Activated T-helper 2 cell treated with anti-CD3 and anti-CD28 coated beads, Interferon-gamma antibody, Interleukin-2, Interleukin-4, amounts not matched to agents 10 μg/mL and 5 μg/mL and 100 μg/mL, durations not matched to agents 14 hours and 24 hours and 36 hours (primary cell): ENCODE results near the gene DCDC2C. TPM values are rescaled to one million over a fixed set of nuclear protein-coding genes. Genes with fewer than 3 reads are reported as not detected.

Source experiments
- DNase-seq: peaks from one replicate; pipeline ENCODE4 v3.0.0; 2021; ENCODE audit warnings: low spot score
- H3K27ac Mint-ChIP-seq: one replicate; pipeline ENCODE4 v1.8.0; 2021; ENCODE audit warnings: mixed read lengths
- H3K27me3 Mint-ChIP-seq: one replicate; pipeline ENCODE4 v1.8.0; 2021; ENCODE audit warnings: low read depth, mixed read lengths
- H3K36me3 Mint-ChIP-seq: one replicate; pipeline ENCODE4 v1.8.0; 2021; ENCODE audit warnings: low read depth, mixed read lengths
- H3K4me1 Mint-ChIP-seq: one replicate; pipeline ENCODE4 v1.8.0; 2021; ENCODE audit warnings: low read depth, mixed read lengths
- H3K4me3 Mint-ChIP-seq: one replicate; pipeline ENCODE4 v1.8.0; 2021; ENCODE audit warnings: low read depth, mild to moderate bottlenecking, moderate library complexity, mixed read lengths
- H3K9me3 Mint-ChIP-seq: one replicate; pipeline ENCODE4 v1.8.0; 2021; ENCODE audit warnings: mixed read lengths
- intact Hi-C: fragments of 100-400 bp; cut with micrococcal nuclease; formaldehyde crosslinking; loops from one replicate; pipeline ENCODE4 v1.15.1; 2023
- total RNA-seq: library from RNA; stranded (reverse); gene quantifications from 2 replicates; pipeline ENCODE4 v1.2.3, GENCODE V29; 2022

DCDC2C gene
- total RNA-seq, 1 donor from 2014 or later = not detected

DNA sequence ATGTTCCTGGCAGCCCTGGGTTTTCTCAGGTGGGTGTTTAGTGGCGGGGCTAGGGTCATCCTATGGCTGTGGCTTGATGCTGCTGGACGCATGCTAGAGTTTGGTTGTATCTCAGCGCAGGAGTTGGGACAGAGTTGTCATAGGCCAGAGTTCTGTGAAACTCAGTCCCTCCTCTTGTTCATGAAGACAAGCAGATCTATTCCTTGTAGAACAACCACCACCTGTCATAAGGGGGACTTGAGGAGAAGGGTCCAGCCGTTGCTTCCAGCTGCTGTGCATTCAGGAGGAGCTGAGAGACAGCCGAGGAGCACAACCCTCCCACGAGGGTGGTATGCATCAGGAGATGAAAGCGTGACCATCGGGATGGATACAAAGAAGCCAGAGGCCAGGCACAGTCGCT lies 26.4 kb downstream of the DCDC2C start:
- H3K4me1 Mint-ChIP-seq = no peaks in the 10 kb centered on the region
- H3K27ac Mint-ChIP-seq = no peak overlapping the region
- H3K4me3 Mint-ChIP-seq = no peak overlapping the region
- no peaks in the 10 kb centered on the region for H3K36me3 Mint-ChIP-seq
- no peak for DNase-seq
- intact Hi-C loops = no loop called here
- H3K27me3 Mint-ChIP-seq = peaks cover 1% of the 10 kb centered on the region
- no peaks in the 10 kb centered on the region for H3K9me3 Mint-ChIP-seq

- H3K4me1 Mint-ChIP-seq = no peaks in the 10 kb centered on the region
- DNase-seq = no peak
- intact Hi-C loops = no loop called here
Measured at GRCh38 chr2:3730646-3731045, 27.3 kb downstream of the DCDC2C start.

DNA sequence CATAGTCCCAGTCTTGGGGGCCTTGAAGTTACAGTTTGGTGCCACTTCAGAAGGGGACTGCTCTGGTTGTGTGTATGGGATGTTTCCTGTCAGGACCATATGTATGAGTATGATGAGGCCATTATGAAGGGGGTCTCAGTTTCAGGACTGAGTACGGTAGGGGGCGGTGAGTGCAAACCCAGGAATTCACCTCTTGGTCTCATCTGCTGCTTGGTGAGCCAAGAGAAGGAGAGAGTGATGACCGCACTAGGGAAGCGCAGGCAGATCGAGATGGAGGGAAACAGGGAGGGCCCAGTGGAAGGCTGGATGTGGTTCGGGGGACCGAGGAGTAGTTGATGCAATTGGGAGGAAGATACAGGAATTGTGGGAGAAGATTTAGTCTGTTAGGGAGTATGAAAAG lies 28.5 kb downstream of the DCDC2C start:
- Mint-ChIP-seq H3K36me3 (no peaks in the 10 kb centered on the region), H3K27ac (no peak overlapping the region), H3K4me3 (no peak overlapping the region), H3K4me1 (no peaks in the 10 kb centered on the region), H3K27me3 (peaks cover 1% of the 10 kb centered on the region), H3K9me3 (no peaks in the 10 kb centered on the region)
- intact Hi-C loops = no loop called here
- no peak for DNase-seq

More at GRCh38 chr2:3730646-3731045, 27.3 kb downstream of the DCDC2C start:
- no peak overlapping the region for H3K4me3 Mint-ChIP-seq
- H3K27ac Mint-ChIP-seq = no peak overlapping the region
- H3K27me3 Mint-ChIP-seq = peaks cover 1% of the 10 kb centered on the region
- H3K9me3 Mint-ChIP-seq = no peaks in the 10 kb centered on the region
- no peaks in the 10 kb centered on the region for H3K36me3 Mint-ChIP-seq

- H3K36me3 Mint-ChIP-seq = no peaks in the 10 kb centered on the region
- intact Hi-C loops = no loop called here
- H3K27ac Mint-ChIP-seq = no peak overlapping the region
- no peak overlapping the region for H3K4me3 Mint-ChIP-seq
- DNase-seq = no peak
- no peaks in the 10 kb centered on the region for H3K4me1 Mint-ChIP-seq
- H3K9me3 Mint-ChIP-seq = no peaks in the 10 kb centered on the region
- H3K27me3 Mint-ChIP-seq = peaks cover 1% of the 10 kb centered on the region
Measured at GRCh38 chr2:3736112-3736511, 32.7 kb downstream of the DCDC2C start.

DNA sequence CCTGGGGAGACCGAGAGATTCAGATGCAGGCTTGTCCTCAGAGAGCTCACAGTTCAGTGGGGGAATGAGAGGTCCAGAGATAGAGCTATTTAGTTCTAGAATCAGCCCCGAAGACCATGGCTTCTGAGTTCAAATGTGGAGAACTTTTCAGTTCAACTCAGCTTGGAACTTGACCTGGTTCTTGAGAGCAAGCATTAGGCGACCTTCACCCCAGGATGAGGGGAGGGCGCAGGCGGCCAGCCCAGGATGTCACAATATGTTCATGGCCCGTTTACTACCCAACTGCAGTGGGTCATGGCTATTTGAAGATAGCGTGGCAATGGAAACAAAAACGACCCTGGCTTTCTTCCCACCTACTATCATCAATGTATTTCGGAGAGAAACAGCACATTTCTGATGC lies 33.8 kb downstream of the DCDC2C start:
- no peak for DNase-seq
- no peaks in the 10 kb centered on the region for H3K4me1 Mint-ChIP-seq
- no peaks in the 10 kb centered on the region for H3K36me3 Mint-ChIP-seq
- H3K9me3 Mint-ChIP-seq = no peaks in the 10 kb centered on the region
- no peak overlapping the region for H3K27ac Mint-ChIP-seq
- H3K27me3 Mint-ChIP-seq = peaks cover 1% of the 10 kb centered on the region
- intact Hi-C loops = no loop called here
- no peak overlapping the region for H3K4me3 Mint-ChIP-seq

DNA sequence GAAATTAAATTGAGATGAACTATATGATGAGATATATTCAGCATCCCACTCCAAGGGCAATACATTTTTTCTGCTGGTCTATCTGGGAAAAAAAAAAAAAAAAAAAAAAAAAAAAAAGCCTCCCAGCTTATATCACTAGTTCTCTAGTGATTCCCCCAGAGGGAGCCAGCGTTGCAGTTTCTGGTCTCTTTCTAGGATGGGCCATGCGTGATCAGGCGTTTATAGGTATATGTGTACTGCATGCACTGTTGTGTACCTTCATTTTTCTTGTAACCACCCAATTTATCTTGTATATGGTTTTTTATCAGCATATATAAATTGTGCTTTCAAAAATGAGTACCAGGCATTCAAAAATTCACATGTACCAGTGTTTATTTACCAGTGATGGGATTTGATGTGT lies 35.1 kb downstream of the DCDC2C start:
- Mint-ChIP-seq H3K27ac (no peak overlapping the region), H3K36me3 (no peaks in the 10 kb centered on the region), H3K27me3 (peaks cover 1% of the 10 kb centered on the region), H3K4me1 (no peaks in the 10 kb centered on the region), H3K4me3 (no peak overlapping the region), H3K9me3 (no peaks in the 10 kb centered on the region)
- no peak for DNase-seq
- intact Hi-C loops = no loop called here

GRCh38 chr2:3739313-3739712 lies 35.9 kb downstream of the DCDC2C start:
- no peaks in the 10 kb centered on the region for H3K36me3 Mint-ChIP-seq
- peaks cover under 1% of the 10 kb centered on the region for H3K27me3 Mint-ChIP-seq
- H3K27ac Mint-ChIP-seq = no peak overlapping the region
- H3K4me3 Mint-ChIP-seq = no peak overlapping the region
- intact Hi-C loops = no loop called here
- DNase-seq = no peak
- no peaks in the 10 kb centered on the region for H3K4me1 Mint-ChIP-seq
- no peaks in the 10 kb centered on the region for H3K9me3 Mint-ChIP-seq

DNA sequence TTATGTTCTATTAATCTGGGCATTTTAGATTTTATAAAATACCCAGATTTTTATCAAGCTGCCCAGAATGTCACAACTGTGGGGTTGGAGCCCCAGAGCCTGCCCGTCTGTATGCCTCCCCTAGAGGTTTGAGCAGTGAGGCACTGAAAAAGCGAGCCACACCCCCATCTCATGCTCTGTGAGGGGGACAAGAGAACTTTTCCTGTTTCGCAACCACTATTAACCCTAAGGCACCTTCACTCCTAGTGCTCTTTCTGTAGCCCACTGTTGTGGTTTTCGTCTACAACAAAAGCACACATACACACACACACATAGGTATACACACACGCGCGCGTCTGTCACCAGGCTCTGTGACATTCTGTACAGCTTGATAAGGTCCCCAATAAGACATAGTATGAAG lies 38.0 kb downstream of the DCDC2C start:
- Mint-ChIP-seq H3K36me3 (no peaks in the 10 kb centered on the region), H3K27me3 (no peaks in the 10 kb centered on the region), H3K4me3 (no peak overlapping the region), H3K4me1 (no peaks in the 10 kb centered on the region), H3K9me3 (no peaks in the 10 kb centered on the region), H3K27ac (no peak overlapping the region)
- no peak for DNase-seq
- intact Hi-C loops = no loop called here

DNA sequence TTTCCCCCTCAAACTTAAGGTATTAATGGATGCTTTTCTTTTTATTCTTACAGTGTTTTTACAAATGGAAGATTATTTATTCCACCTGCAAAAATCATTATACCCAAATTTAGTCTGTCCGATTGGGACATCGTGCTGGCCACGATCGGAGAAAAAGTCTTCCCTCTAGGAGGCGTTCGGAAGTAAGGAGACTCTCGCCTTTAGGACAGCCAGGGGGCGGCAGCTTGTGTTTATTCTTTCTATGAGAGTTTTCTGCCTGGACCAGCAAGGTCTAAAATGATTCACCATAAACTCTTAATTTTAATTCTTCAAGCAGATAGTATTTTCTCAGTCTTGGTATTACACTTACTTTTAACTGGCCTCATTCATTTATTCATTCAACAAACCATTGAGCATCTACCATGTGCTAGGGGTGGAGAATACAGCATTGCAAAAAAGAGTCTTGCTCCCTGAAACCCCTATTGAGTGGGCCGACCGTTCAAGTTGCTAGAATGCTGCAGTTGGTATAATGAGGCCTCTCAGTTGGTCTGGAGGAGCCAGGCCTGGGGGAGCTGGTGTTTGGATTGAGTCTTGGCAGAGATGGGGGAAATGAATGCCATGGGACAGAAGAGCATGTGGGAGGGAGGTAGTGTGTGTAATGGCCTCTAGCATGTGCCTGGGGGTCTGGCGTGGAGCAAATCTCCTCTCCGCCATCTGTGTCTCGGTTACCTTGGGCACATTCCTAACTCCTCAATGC lies 38.7 kb downstream of the DCDC2C start:
- Mint-ChIP-seq H3K4me3 (no peak overlapping the region), H3K27ac (no peak overlapping the region)

DNA sequence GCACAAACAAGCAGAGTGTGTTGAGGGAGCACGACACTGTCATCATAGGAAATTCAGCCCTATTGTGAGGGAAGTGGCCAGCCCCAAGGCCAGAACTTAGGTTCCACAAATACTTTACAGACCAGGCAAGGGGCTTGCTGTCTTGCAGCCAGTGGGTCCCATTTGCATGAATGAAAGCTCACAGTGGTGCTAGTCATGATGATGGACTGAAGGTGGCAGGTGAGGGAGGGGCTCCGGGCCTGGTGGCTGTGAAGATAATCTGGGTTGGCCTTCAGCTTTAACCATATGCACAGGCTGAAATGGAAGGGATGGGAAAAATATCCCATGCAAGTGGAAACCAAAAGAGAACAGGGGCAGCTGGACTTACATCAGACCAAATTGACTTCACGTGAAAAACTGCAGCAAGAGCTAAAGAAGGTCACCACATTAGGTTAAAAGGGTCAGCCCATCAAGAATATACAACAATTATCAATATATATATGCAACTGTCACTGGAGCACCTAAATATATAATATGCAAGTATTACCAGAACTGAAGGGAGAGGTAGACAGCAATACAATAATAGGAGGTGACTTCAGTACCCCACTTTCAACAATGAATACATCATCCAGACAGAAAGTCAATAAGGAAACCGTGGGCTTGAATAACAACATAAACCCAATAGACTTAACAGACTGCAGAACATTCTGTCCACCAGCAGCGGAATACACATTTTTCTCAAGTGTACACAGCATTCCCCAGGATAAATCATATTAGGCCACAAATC lies 39.6 kb downstream of the DCDC2C start:
- Mint-ChIP-seq H3K4me3 (no peak overlapping the region), H3K36me3 (no peaks in the 10 kb centered on the region), H3K27me3 (no peaks in the 10 kb centered on the region), H3K9me3 (no peaks in the 10 kb centered on the region), H3K27ac (no peak overlapping the region), H3K4me1 (no peaks in the 10 kb centered on the region)
- intact Hi-C loops = no loop called here
- no peak for DNase-seq

More for the DNA sequence above, 38.7 kb downstream of the DCDC2C start:
- Mint-ChIP-seq H3K36me3 (no peaks in the 10 kb centered on the region), H3K9me3 (no peaks in the 10 kb centered on the region), H3K27me3 (no peaks in the 10 kb centered on the region), H3K4me1 (no peaks in the 10 kb centered on the region)
- DNase-seq = no peak
- intact Hi-C loops = no loop called here

GRCh38 chr2:3743951-3744555 lies 40.7 kb downstream of the DCDC2C start:
- H3K4me3 Mint-ChIP-seq = no peak overlapping the region
- H3K4me1 Mint-ChIP-seq = no peaks in the 10 kb centered on the region
- H3K27ac Mint-ChIP-seq = no peak overlapping the region
- no peaks in the 10 kb centered on the region for H3K27me3 Mint-ChIP-seq
- intact Hi-C loops = no loop called here
- no peak for DNase-seq
- H3K36me3 Mint-ChIP-seq = no peaks in the 10 kb centered on the region
- H3K9me3 Mint-ChIP-seq = no peaks in the 10 kb centered on the region

GRCh38 chr2:3745920-3746319 lies 42.5 kb downstream of the DCDC2C start:
- DNase-seq = no peak
- H3K4me3 Mint-ChIP-seq = no peak overlapping the region
- H3K27me3 Mint-ChIP-seq = no peaks in the 10 kb centered on the region
- H3K4me1 Mint-ChIP-seq = no peaks in the 10 kb centered on the region
- no peak overlapping the region for H3K27ac Mint-ChIP-seq
- intact Hi-C loops = no loop called here
- no peaks in the 10 kb centered on the region for H3K9me3 Mint-ChIP-seq
- no peaks in the 10 kb centered on the region for H3K36me3 Mint-ChIP-seq

- no peaks in the 10 kb centered on the region for H3K27me3 Mint-ChIP-seq
- H3K27ac Mint-ChIP-seq = no peak overlapping the region
- H3K4me1 Mint-ChIP-seq = no peaks in the 10 kb centered on the region
- DNase-seq = no peak
- intact Hi-C loops = no loop called here
- H3K4me3 Mint-ChIP-seq = no peak overlapping the region
- H3K9me3 Mint-ChIP-seq = no peaks in the 10 kb centered on the region
- no peaks in the 10 kb centered on the region for H3K36me3 Mint-ChIP-seq
Measured at GRCh38 chr2:3747032-3747654, 43.8 kb downstream of the DCDC2C start.
